ENCODE data around the gene MARVELD3.

DNA sequence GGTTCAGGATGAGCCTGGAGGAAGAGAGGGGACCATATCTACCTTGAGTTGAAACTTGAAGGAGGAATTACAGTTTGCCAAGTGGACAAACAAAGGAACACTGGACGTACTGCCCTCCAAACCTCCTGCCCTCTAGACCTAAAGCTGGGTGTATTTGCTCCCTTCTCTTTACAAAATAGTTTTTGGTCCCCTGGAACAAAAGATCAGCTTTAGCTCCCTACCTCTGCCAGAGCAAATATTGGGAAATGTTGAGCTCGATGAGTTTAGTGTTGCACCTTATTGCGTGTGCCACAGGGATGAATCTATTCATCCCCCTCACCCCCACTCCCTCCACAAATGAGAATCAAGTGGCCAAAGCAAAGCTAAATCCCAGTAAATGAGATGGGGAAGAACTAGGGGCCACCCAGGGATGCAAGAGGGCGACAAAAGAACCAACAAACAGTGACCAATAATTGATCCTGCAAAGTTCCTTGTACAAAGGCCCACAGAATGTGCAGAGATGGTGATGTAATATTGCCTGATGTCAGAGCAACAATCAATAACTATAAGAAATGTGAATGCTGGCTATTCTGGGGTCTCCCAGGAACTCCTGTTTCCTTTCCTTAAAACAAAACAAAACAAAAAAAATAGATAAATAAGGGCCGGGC lies 31.9 kb upstream of the MARVELD3 start:
- TF ChIP-seq ELF4 (IDR thresholded peaks at IDR 0.05), result no peak
- no peak for TF ChIP-seq PKNOX1 (IDR thresholded peaks at IDR 0.05)

All from HEK293T (cell line).